ENCODE results near the gene NR4A3.

The NR4A3 gene

GRCh38 chr9:99906403-99907207 lies 84.9 kb downstream of the NR4A3 start, which contains the start of gene STX17:
TSS of gene STX17 (plus strand) at chr9:99906654. CDS start at chr9:99915240, 8,586 bp downstream.
- Histone ChIP-seq H3K27me3 (replicated peaks) (no peaks in the 10 kb centered on the region), H3K4me3 (ENCODE audit: low read depth, low read length) (peak within 1 kb of the TSS; percentile 91), H3K36me3 (replicated peaks) (no peaks in the 10 kb centered on the region), H3K27ac (peak within 1 kb of the TSS; percentile 91)
- peak; percentile 65 for DNase-seq
- no peak for TF ChIP-seq CTCF (IDR thresholded peaks at IDR 0.05; ENCODE audit: low read depth, low read length, missing control alignments)
- in situ Hi-C loops (cut with HindIII; ENCODE audit: low pct_ligation_motif_present, low sequenced_read_pairs), result no loop called here

DNA sequence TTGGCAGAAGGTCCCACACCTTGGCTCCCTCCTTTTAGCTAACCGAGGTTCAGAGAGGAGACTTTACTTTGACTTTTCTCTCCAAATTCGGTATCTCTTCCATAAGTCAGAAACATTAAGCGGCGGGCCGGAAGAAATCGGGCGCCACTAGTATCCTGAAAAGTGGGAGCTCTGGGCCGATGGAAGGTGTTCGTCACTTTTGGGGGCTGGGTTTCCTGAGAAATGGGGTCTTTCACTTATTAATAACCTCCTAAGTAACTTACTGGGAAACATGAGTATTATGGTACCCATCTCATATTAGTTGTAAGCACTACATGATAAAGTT lies 85.5 kb downstream of the NR4A3 start:
- no peak for TF ChIP-seq CTCF (IDR thresholded peaks at IDR 0.05; ENCODE audit: low read depth, low read length, missing control alignments)
- Histone ChIP-seq H3K27ac (peak overlapping the region; percentile 91), H3K27me3 (replicated peaks) (no peaks in the 10 kb centered on the region), H3K36me3 (replicated peaks) (no peaks in the 10 kb centered on the region), H3K4me3 (ENCODE audit: low read depth, low read length) (peak overlapping the region; percentile 91)
- no peak for DNase-seq
- in situ Hi-C loops (cut with HindIII; ENCODE audit: low pct_ligation_motif_present, low sequenced_read_pairs), result no loop called here

- no peaks in the 10 kb centered on the region for H3K36me3 ChIP-seq (replicated peaks)
- TF ChIP-seq CTCF (IDR thresholded peaks at IDR 0.05; ENCODE audit: low read depth, low read length, missing control alignments), result no peak
- DNase-seq, result no peak
- in situ Hi-C loops (cut with HindIII; ENCODE audit: low pct_ligation_motif_present, low sequenced_read_pairs), result no loop called here
- no peak overlapping the region for H3K27ac ChIP-seq
- no peak overlapping the region for H3K4me3 ChIP-seq (ENCODE audit: low read depth, low read length)
- no peaks in the 10 kb centered on the region for H3K27me3 ChIP-seq (replicated peaks)
These were observed 89.9 kb downstream of the NR4A3 start for GRCh38 chr9:99911600-99911999.
